WERI-Rb-1 (cell line): Measurements from ENCODE around the gene TFF3.

Source experiments
- DNase-seq: peaks from one replicate; pipeline ENCODE4 v3.0.0-alpha.2; 2020
- H3K27ac ChIP-seq: fragments of 250-450 bp; sonication (Bioruptor Pico); 2 replicates; pipeline ENCODE4 v1.5.1; 2020; ENCODE audit warnings: mild to moderate bottlenecking, moderate library complexity
- H3K27me3 ChIP-seq: fragments of 250-450 bp; sonication (Bioruptor Pico); 2 replicates; pipeline ENCODE4 v1.5.1; 2021; ENCODE audit warnings: mild to moderate bottlenecking, low read depth, moderate library complexity; ENCODE audit not compliant: insufficient read depth, severe bottlenecking
- H3K36me3 ChIP-seq: fragments of 250-450 bp; sonication (Bioruptor Pico); 2 replicates; pipeline ENCODE4 v1.5.1; 2020; ENCODE audit warnings: mild to moderate bottlenecking, moderate library complexity
- H3K4me3 ChIP-seq: 2 replicates; pipeline ENCODE4 v1.5.1; 2011; ENCODE audit warnings: low read depth, mild to moderate bottlenecking, control low read depth, low read length
- H3K9me3 ChIP-seq: fragments of 250-450 bp; sonication (Bioruptor Pico); 2 replicates; pipeline ENCODE4 v1.5.1; 2021; ENCODE audit warnings: mild to moderate bottlenecking, moderate library complexity; ENCODE audit not compliant: severe bottlenecking
- TF ChIP-seq, protein P1 (sequence below): IDR thresholded peaks from 2 replicates; pipeline ENCODE4 v1.5.1; 2011; ENCODE audit warnings: low read depth, mild to moderate bottlenecking, control low read depth, inconsistent platforms, low read length

TFF3 gene

DNA sequence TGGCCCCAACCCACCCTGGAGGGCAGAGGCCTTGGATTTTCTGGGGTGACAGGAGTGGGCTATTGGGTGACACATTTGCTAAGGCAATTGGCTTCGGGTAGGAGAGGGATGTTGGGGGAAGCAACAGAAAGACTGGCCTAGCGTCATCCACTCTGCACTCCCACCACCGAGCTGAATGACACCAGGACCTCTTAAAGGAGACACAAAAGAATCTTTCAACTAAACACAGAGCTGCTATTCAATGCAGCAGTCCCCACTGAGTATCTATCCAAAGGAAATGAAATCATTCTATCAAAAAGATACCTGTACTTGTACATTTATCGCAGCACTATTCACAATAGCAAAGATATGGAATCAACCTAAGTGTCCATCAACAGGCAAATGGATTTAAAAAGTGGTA, 29.4 kb upstream of the TFF3 start:
- H3K27me3 ChIP-seq = no peaks in the 10 kb centered on the region
- no peak overlapping the region for H3K4me3 ChIP-seq
- DNase-seq = no peak
- H3K27ac ChIP-seq = no peak overlapping the region
- no peaks in the 10 kb centered on the region for H3K9me3 ChIP-seq
- no peaks in the 10 kb centered on the region for H3K36me3 ChIP-seq
- TF ChIP-seq, protein P1, sequence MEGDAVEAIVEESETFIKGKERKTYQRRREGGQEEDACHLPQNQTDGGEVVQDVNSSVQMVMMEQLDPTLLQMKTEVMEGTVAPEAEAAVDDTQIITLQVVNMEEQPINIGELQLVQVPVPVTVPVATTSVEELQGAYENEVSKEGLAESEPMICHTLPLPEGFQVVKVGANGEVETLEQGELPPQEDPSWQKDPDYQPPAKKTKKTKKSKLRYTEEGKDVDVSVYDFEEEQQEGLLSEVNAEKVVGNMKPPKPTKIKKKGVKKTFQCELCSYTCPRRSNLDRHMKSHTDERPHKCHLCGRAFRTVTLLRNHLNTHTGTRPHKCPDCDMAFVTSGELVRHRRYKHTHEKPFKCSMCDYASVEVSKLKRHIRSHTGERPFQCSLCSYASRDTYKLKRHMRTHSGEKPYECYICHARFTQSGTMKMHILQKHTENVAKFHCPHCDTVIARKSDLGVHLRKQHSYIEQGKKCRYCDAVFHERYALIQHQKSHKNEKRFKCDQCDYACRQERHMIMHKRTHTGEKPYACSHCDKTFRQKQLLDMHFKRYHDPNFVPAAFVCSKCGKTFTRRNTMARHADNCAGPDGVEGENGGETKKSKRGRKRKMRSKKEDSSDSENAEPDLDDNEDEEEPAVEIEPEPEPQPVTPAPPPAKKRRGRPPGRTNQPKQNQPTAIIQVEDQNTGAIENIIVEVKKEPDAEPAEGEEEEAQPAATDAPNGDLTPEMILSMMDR = no peak

DNA sequence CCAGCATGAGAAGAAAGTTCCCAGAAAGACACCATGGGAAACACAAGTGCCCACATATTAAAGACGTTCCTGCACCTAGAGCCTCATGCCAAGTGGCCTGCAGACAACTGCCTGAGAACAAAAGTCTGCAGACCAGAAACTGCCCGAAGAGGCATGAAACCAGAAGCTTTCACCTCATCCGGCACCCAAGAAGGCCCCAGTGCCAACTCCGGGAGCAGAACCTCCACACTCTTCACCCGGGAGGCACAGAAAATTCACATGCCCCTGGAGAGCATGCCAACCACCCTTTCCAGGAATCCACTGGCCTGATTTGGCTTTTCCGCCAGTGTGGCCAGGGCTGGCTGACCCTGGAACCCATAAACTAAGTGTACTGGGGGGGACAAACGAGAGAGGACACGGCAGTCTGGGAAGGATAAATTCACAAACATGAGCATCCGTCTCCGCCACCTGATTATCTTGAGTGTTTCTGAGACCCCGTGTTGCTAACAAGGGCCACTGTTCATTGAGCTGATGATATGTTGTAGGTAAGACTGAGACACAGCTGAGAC, 28.8 kb upstream of the TFF3 start:
- no peaks in the 10 kb centered on the region for H3K36me3 ChIP-seq
- H3K27me3 ChIP-seq = no peaks in the 10 kb centered on the region
- no peak overlapping the region for H3K4me3 ChIP-seq
- H3K9me3 ChIP-seq = no peaks in the 10 kb centered on the region
- H3K27ac ChIP-seq = no peak overlapping the region
- DNase-seq = no peak
- TF ChIP-seq, protein P1 = no peak

DNA sequence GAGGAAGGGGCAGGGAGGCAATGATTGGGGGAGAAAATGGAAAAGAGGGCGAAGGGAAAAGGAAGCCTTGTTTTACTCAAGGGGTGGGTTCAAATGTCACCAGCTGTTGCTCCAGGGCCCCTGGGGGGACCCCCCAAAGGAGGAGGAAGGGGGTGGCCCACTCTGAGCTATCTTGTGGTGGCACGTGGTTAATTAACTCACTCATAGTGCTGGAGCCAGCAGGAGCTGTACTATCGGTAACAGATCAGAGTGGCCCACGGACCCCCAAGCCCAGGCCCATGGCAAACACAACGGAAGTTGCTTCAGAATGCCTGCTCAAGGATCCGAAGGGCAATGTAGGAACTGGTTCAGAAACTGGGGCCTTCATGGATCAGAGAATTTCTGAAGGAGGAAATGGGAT, 28.3 kb upstream of the TFF3 start:
- no peak for DNase-seq
- no peak overlapping the region for H3K27ac ChIP-seq
- no peak overlapping the region for H3K4me3 ChIP-seq
- H3K27me3 ChIP-seq = no peaks in the 10 kb centered on the region
- no peaks in the 10 kb centered on the region for H3K36me3 ChIP-seq
- H3K9me3 ChIP-seq = no peaks in the 10 kb centered on the region
- TF ChIP-seq, protein P1 = no peak

DNA sequence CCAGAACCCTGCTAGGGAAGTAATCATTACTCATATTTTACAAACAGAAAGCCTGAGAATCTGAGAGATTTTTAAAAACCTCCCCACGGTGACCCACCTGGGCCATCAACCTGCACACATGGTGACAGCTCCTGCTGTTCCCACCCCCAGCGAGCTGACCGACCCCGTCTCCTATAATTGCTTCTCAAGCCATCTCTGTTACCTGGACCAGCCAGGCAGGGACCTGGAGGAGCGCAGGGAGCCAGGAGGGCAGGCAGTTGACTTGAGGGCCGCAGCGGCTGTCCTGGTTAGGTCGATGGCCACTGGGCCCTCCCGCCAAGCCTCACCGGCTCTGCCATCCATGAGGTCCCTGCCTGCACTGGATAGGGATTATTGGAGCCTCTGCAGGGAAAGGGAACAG, 27.9 kb upstream of the TFF3 start:
- no peak for DNase-seq
- TF ChIP-seq, protein P1 = no peak
- no peaks in the 10 kb centered on the region for H3K36me3 ChIP-seq
- H3K27me3 ChIP-seq = no peaks in the 10 kb centered on the region
- H3K4me3 ChIP-seq = no peak overlapping the region
- no peaks in the 10 kb centered on the region for H3K9me3 ChIP-seq
- H3K27ac ChIP-seq = no peak overlapping the region

DNA sequence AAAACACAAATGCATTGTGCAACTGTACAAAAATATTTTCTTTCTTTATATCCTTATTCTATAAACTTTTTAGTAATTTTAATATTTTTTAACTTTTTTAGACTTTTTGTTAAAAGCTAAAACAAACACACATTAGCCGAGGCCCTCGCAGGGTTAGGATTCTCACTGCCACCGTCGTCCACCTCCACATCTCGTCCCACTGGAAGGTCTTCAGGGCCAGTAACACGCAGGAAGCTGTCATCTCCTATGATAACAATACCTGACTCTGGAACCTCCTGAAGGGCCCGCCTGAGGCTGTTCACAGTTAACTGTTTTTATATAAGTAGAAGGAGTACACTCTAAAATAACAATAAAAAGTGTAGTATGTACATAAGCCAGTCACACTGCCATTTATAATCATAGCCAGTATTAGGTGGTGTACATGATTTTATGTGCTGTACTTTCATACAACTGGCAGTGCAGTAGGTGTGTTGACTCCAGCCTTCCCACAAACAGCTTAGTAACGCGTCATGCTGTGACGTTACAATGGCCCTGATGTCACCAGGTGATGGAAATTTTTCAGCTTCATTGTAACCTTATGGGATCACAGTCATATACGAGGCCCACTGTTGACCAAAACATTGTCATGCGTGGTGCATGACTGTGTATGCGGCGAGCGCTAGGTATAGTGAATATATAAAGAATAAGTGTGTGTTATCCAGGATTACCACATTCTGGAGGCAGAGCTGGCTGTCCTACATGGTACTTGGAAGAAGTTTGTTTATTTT, 26.8 kb upstream of the TFF3 start:
- no peak overlapping the region for H3K27ac ChIP-seq
- no peak for DNase-seq
- H3K36me3 ChIP-seq = no peaks in the 10 kb centered on the region
- H3K9me3 ChIP-seq = no peaks in the 10 kb centered on the region
- H3K4me3 ChIP-seq = no peak overlapping the region
- no peaks in the 10 kb centered on the region for H3K27me3 ChIP-seq
- TF ChIP-seq, protein P1 = no peak
